Right lobe of liver (tissue), 6 donors: ENCODE measurements around the gene FBXL5. TPM values are rescaled to one million over a fixed set of nuclear protein-coding genes. Genes with fewer than 3 reads are reported as not detected.

ENCODE experiments used
- ATAC-seq, 4 donors: fragments of 200-7000 bp; cut with Tn5 transposase; one replicate each; pipeline ENCODE4 v1.9.1; 2020; ENCODE audit warnings: mild to moderate bottlenecking in 4 of 4, moderate library complexity in 4 of 4
- DNase-seq, 3 donors: peaks; one replicate each; pipeline ENCODE4 v3.0.0-alpha.2; 2020
- H3K27ac ChIP-seq, 3 donors: fragments of 200-600 bp; one replicate each; pipeline ENCODE4 v1.8.0; 2022
- H3K27me3 ChIP-seq, 2 donors: fragments of 200-600 bp; one replicate each; pipeline ENCODE4 v1.8.0; 2022
- H3K36me3 ChIP-seq, 4 donors: fragments of 200-600 bp; sonication (generic) in 1 of 4; one replicate each; pipeline versions ENCODE4 v1.5.1 to v1.8.0; 2017 to 2022; ENCODE audit warnings: control low read depth in 1 of 4
- H3K4me1 ChIP-seq, 4 donors: fragments of 200-600 bp; sonication (generic) in 1 of 4; one replicate each; pipeline versions ENCODE4 v1.5.1 to v1.8.0; 2017 to 2022; ENCODE audit warnings: control low read depth in 1 of 4
- H3K4me3 ChIP-seq, 3 donors: fragments of 200-600 bp; one replicate each; pipeline ENCODE4 v1.8.0; 2022
- H3K9me3 ChIP-seq, 4 donors: fragments of 200-600 bp; sonication (generic) in 1 of 4; one replicate each; pipeline versions ENCODE4 v1.5.1 to v1.8.0; 2017 to 2022; ENCODE audit warnings: control low read depth in 1 of 4
- CTCF ChIP-seq, 4 donors: fragments of 200-600 bp in 3 of 4; fragments of 450-650 bp in 1 of 4; IDR thresholded peaks; one replicate each; pipeline versions ENCODE4 v1.5.1 to v1.8.0; 2016 to 2022; ENCODE audit warnings: antibody characterized with exemption in 4 of 4, mild to moderate bottlenecking in 2 of 4
- POLR2A ChIP-seq: fragments of 450-650 bp; IDR thresholded peaks from one replicate; pipeline ENCODE4 v1.6.1; 2017; ENCODE audit warnings: antibody characterized with exemption, mild to moderate bottlenecking
- WGBS: methylation state at CpG from one replicate; pipeline ENCODE4 v1.1.6; 2018; ENCODE audit warnings: low coverage, low lambda C conversion rate; ENCODE audit not compliant: insufficient coverage; ENCODE audit errors: missing lambda C conversion rate; 5-methylcytosine and 5-hydroxymethylcytosine counted together
- intact Hi-C, 2 donors: fragments of 100-400 bp; cut with DNase I; formaldehyde crosslinking; loops; one replicate each; pipeline versions ENCODE4 v1.11.2 to v1.14.1; 2022
- total RNA-seq, 6 experiments: library from RNA; depleted of rRNA in 2 of 6; stranded (reverse); fragments of >200 nt in 2 of 6; fragmentation: NEBNext Ultra II Directional in 3 of 6; extraction: Animal tissue kit (Norgen Biotek cat#: 25700) in 3 of 6; gene quantifications; one replicate each; pipeline versions ENCODE4 v1.1.0 to v1.2.4, GENCODE V29; 2016 to 2023
- donor health status: DM: no; HTN: yes; CAD: no.
- donor health status: DM: no; HTN: no; CAD: no.
- donor health status: DM: no; HTN: no; CAD: no.
- donor health status: DM: no; HTN: yes; CAD: no.
- donor health status: DM: no; HTN: yes; CAD: no.

FBXL5 gene
- total RNA-seq, 6 experiments from 2014 or later, result 38.3 to 59.5 (median 46.8) TPM

GRCh38 chr4:15605537-15605936, 49.6 kb downstream of the FBXL5 start:
- intact Hi-C loops, result no loop called here
- Histone ChIP-seq H3K27ac (no peak overlapping the region), H3K4me3 (no peak overlapping the region), H3K27me3 (no peaks in the 10 kb centered on the region), H3K9me3 (no peaks in the 10 kb centered on the region), H3K36me3 (peaks cover 0 to 15% (median 6%) of the 10 kb centered on the region in 4 donors), H3K4me1 (no peaks in the 10 kb centered on the region)
- DNase-seq, result no peak
- WGBS, result 75% methylated on average over 4 of the region's 5 CpGs
- TF ChIP-seq POLR2A, result no peak
- peak; percentile 46 to 75 (median 66) for ATAC-seq

- ATAC-seq, result no peak
Observed at GRCh38 chr4:15601862-15602261, 53.3 kb downstream of the FBXL5 start.

GRCh38 chr4:15600176-15600575, 55.0 kb downstream of the FBXL5 start:
- DNase-seq (no peak), ATAC-seq (no peak)
- no peaks in the 10 kb centered on the region for H3K27me3 ChIP-seq
- H3K4me1 ChIP-seq, result no peaks in the 10 kb centered on the region
- intact Hi-C loops, result no loop called here
- no peak overlapping the region for H3K4me3 ChIP-seq
- H3K27ac ChIP-seq, result no peak overlapping the region
- H3K36me3 ChIP-seq, result peaks cover 0 to 13% (median 7%) of the 10 kb centered on the region in 4 donors
- no peaks in the 10 kb centered on the region for H3K9me3 ChIP-seq
- WGBS, result 96% methylated on average over 3 of the region's 3 CpGs
- TF ChIP-seq CTCF (IDR thresholded peaks at IDR 0.05), result no peak
- TF ChIP-seq POLR2A, result no peak

More at GRCh38 chr4:15601862-15602261, 53.3 kb downstream of the FBXL5 start:
- H3K4me1 ChIP-seq, result no peaks in the 10 kb centered on the region
- intact Hi-C loops, result no loop called here
- no peak overlapping the region for H3K27ac ChIP-seq
- TF ChIP-seq POLR2A (no peak), CTCF (IDR thresholded peaks at IDR 0.05) (no peak)
- H3K27me3 ChIP-seq, result no peaks in the 10 kb centered on the region
- H3K4me3 ChIP-seq, result no peak overlapping the region
- H3K9me3 ChIP-seq, result no peaks in the 10 kb centered on the region
- no peak for DNase-seq
- 96% methylated on average over 2 of the region's 2 CpGs for WGBS
- H3K36me3 ChIP-seq, result peaks cover 0 to 15% (median 7%) of the 10 kb centered on the region in 4 donors

- Histone ChIP-seq H3K27ac (no peak overlapping the region), H3K4me1 (no peaks in the 10 kb centered on the region), H3K36me3 (peaks cover 0 to 7% (median 2%) of the 10 kb centered on the region in 4 donors), H3K9me3 (no peaks in the 10 kb centered on the region), H3K27me3 (no peaks in the 10 kb centered on the region), H3K4me3 (no peak overlapping the region)
- TF ChIP-seq CTCF (IDR thresholded peaks at IDR 0.05), result no peak
- no peak for TF ChIP-seq POLR2A
- no peak for DNase-seq
- no peak for ATAC-seq
- intact Hi-C loops, result no loop called here
- WGBS, result 97% methylated on average over 4 of the region's 4 CpGs
Observed at GRCh38 chr4:15598644-15599043, 56.5 kb downstream of the FBXL5 start.

- no peak for DNase-seq
- no peak for ATAC-seq
- intact Hi-C loops, result no loop called here
- Histone ChIP-seq H3K9me3 (no peaks in the 10 kb centered on the region), H3K36me3 (peaks cover 0 to 2% (median 0%) of the 10 kb centered on the region in 4 donors), H3K27me3 (no peaks in the 10 kb centered on the region), H3K4me3 (no peak overlapping the region), H3K27ac (no peak overlapping the region), H3K4me1 (no peaks in the 10 kb centered on the region)
- TF ChIP-seq POLR2A, result no peak
- TF ChIP-seq CTCF (IDR thresholded peaks at IDR 0.05), result no peak
- 61% methylated on average over 3 of the region's 3 CpGs for WGBS
Observed at GRCh38 chr4:15592799-15593198, 62.4 kb downstream of the FBXL5 start.
